ENCODE data around the gene OGFOD2. TPM values are rescaled to one million over a fixed set of nuclear protein-coding genes. Genes with fewer than 3 reads are reported as not detected.

Gene OGFOD2
- total RNA-seq, 1 donor from 2014 or later = 15.0 TPM

DNA sequence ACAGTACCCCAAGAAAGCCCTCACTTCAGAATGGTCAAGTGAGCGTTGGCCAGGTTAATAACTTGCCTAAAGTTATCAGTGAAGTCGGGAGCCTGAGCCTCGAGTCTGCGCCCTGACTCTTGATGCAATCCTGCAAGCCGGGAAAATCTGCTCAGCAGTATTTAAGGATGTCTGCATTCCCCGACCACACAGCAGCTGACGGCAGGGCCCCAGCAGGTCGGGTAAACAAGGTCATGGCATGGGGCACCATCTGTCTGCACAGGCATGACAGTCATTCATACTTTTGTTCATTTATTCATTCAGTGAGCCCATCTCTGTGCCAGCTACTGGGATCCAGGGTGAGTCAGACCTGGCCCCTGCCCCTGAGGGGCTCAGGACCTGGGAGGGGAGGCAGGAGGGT lies 19.9 kb upstream of the OGFOD2 start:
- H3K36me3 ChIP-seq (ENCODE audit: control insufficient read depth, insufficient read depth, low read length) = peaks cover 3% of the 10 kb centered on the region
- DNase-seq (ENCODE audit: low read depth) = no peak
- H3K27me3 ChIP-seq (ENCODE audit: control insufficient read depth, insufficient read depth, low read length) = no peaks in the 10 kb centered on the region
- no peak overlapping the region for H3K4me3 ChIP-seq (ENCODE audit: low read depth, low read length)
- TF ChIP-seq, protein P1, sequence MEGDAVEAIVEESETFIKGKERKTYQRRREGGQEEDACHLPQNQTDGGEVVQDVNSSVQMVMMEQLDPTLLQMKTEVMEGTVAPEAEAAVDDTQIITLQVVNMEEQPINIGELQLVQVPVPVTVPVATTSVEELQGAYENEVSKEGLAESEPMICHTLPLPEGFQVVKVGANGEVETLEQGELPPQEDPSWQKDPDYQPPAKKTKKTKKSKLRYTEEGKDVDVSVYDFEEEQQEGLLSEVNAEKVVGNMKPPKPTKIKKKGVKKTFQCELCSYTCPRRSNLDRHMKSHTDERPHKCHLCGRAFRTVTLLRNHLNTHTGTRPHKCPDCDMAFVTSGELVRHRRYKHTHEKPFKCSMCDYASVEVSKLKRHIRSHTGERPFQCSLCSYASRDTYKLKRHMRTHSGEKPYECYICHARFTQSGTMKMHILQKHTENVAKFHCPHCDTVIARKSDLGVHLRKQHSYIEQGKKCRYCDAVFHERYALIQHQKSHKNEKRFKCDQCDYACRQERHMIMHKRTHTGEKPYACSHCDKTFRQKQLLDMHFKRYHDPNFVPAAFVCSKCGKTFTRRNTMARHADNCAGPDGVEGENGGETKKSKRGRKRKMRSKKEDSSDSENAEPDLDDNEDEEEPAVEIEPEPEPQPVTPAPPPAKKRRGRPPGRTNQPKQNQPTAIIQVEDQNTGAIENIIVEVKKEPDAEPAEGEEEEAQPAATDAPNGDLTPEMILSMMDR (IDR thresholded peaks at IDR 0.05; ENCODE audit: insufficient read depth, low read length, severe bottlenecking) = no peak
- FAIRE-seq = no peak

DNA sequence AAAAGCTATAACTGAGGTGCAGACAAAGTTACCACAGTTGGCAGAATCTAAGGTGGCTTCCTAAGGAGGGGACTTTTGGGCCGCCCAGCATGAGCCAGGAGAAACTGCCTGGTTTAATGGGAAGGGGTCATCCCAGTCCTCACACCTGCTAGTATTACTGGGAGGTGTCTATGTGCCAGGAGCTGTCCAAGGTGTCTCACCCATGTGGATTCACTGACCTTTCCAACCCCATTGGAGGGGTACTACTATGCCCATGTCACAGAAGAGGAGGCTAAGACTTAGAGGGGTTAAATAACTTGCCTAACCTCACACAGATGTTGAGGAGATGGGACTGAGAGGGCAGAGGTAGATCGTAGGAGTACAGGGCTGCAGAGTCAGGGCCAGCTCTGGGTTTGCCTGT lies 19.0 kb upstream of the OGFOD2 start:
- Histone ChIP-seq H3K27me3 (ENCODE audit: control insufficient read depth, insufficient read depth, low read length) (no peaks in the 10 kb centered on the region), H3K36me3 (ENCODE audit: control insufficient read depth, insufficient read depth, low read length) (peaks cover 3% of the 10 kb centered on the region), H3K4me3 (ENCODE audit: low read depth, low read length) (no peak overlapping the region)
- TF ChIP-seq, protein P1 (IDR thresholded peaks at IDR 0.05; ENCODE audit: insufficient read depth, low read length, severe bottlenecking) = no peak
- FAIRE-seq (no peak), DNase-seq (ENCODE audit: low read depth) (no peak)

DNA sequence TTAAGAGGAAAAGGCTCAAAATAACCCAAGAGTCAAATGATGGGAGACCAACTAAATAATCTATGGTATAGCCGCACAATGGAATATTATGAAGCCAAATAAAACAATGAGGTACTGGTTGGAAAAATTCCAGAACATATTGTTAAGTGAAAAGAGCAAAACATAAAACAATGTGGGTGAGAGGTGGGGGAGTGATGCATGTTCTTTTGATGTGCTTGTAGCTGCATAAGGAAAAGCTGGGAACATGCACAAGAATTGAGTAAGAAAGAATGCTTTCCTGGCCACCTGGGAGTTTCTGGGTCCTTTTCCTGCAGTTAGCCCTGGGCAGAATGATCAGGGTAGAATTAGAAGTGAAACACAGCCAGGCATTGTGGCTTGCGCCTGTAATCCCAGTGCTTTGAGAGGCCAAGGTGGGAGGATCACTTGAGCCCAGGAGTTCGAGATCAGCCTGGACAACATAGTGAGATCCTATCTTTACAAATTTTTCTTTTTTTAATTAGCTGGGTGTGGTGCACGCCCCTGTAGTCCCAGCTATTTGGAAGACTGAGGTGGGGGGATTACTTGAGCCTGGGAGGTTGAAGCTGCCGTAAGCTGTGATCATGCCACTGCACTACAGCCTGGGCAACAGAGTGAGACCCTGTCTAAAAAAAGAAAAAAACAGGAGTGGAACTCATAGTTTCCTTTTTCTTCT lies 16.7 kb upstream of the OGFOD2 start:
- TF ChIP-seq, protein P1 (IDR thresholded peaks at IDR 0.05; ENCODE audit: insufficient read depth, low read length, severe bottlenecking) = no peak
- DNase-seq (ENCODE audit: low read depth) (no peak), FAIRE-seq (no peak)
- Histone ChIP-seq H3K27me3 (ENCODE audit: control insufficient read depth, insufficient read depth, low read length) (no peaks in the 10 kb centered on the region), H3K4me3 (ENCODE audit: low read depth, low read length) (no peak overlapping the region), H3K36me3 (ENCODE audit: control insufficient read depth, insufficient read depth, low read length) (peaks cover 3% of the 10 kb centered on the region)

DNA sequence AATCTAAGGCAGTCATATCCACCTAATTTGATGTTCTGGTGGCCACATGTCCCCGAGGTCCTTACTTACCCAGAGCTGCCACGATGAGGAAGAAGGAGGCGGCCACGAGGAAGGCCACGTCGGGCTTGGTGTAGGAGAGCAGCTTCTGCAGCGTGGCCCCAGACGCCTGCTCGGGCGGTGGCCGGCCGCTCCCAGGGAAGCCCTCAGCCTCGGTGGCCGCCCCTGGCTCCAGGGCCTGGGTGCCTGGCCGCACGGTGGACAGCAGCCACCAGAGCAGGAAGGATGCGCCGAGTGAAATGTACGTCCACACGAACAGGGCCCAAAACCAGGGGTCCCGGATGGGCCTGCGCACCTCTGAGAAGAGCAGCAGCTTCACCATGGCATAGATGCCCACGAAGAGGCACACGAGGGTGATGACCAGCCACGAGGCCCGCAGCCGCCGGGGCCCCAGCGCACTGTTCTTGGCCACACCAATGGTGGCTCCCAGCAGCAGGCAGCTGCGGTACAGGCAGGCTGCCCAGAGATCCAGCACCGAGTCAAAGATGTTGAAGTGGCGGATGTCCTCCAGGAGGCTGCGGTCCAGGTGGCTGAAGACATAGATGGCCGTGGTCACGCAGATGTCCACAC lies 15.4 kb upstream of the OGFOD2 start:
- Histone ChIP-seq H3K27me3 (ENCODE audit: control insufficient read depth, insufficient read depth, low read length) (no peaks in the 10 kb centered on the region), H3K4me3 (ENCODE audit: low read depth, low read length) (no peak overlapping the region), H3K36me3 (ENCODE audit: control insufficient read depth, insufficient read depth, low read length) (peaks cover 3% of the 10 kb centered on the region)
- DNase-seq (ENCODE audit: low read depth) (no peak), FAIRE-seq (no peak)
- TF ChIP-seq, protein P1 (IDR thresholded peaks at IDR 0.05; ENCODE audit: insufficient read depth, low read length, severe bottlenecking) = no peak

DNA sequence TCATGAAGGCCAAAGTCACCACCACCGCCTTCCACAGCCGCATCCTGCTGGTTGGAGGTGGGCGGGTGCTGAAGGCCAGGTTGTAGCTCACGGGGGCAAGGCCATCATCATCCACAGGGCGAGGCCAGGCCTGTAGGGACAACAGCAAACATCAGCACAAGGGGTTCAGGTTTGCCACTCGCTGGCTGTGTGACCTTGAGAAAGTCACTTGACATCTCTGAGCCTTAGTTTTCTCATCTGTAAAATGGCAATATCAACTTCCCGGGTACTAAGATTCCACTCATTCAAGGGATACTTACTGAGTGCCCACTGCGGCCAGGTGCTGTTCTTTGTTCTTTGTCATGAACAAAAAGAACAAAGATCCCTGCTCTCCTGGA lies 14.9 kb upstream of the OGFOD2 start:
- no peak overlapping the region for H3K4me3 ChIP-seq (ENCODE audit: low read depth, low read length)
- no peak for DNase-seq (ENCODE audit: low read depth)
- TF ChIP-seq, protein P1 (IDR thresholded peaks at IDR 0.05; ENCODE audit: insufficient read depth, low read length, severe bottlenecking) = no peak
- peaks cover 2% of the 10 kb centered on the region for H3K36me3 ChIP-seq (ENCODE audit: control insufficient read depth, insufficient read depth, low read length)
- no peak for FAIRE-seq
- H3K27me3 ChIP-seq (ENCODE audit: control insufficient read depth, insufficient read depth, low read length) = no peaks in the 10 kb centered on the region

Data from bronchial epithelial cell (primary cell).